ENCODE data around the gene GATD1. TPM values are rescaled to one million over a fixed set of nuclear protein-coding genes. Genes with fewer than 3 reads are reported as not detected.

Gene GATD1
- polyA plus RNA-seq, 2 of the 4 experiments (the other 2 are of a cell fraction) = 14.5 to 43.1 TPM

DNA sequence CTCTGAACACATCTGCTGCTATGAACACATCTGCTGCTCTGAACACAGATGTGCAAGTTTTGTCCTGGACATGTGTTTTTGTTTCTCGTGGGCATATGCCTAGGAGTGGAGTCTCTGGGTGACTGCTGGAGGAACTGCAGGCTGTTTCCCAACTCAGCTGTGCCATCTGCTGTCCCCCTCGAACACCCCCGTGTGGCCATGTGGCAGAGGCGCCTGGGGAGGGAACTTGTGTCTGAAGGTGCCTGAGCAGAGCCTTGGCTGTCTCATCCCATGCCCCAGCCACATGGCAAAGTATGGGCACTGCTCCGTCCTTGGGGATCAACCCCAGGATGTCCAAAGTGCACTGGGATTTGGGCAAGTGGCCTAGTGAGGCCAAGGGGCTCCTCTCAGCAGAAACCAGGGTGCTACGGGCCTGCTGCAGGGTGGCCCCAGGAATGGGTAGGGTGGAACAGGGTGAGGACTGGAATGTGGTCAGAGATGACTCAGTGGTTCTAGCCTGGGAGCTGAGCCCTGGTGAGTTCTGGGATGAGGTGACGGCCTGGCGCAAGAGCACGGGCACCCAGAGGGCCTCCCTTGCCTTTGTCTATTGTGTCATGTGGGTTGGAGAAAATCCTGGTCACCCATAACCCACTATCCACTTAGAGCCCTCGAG is 14.7 kb downstream of the GATD1 start (continued):
- TF ChIP-seq USF2 (IDR thresholded peaks at IDR 0.05) (no peak), BHLHE40 (IDR thresholded peaks at IDR 0.05; ENCODE audit: low read depth, low read length) (no peak), SREBF2 (IDR thresholded peaks at IDR 0.05) (no peak), RARB (CRISPR knock-in tag; IDR thresholded peaks at IDR 0.05) (no peak), RNF2 (IDR thresholded peaks at IDR 0.05; ENCODE audit: borderline replicate concordance, low read depth) (no peak), RCOR1 (IDR thresholded peaks at IDR 0.05; ENCODE audit: low read depth, low read length) (no peak), ELK1 (IDR thresholded peaks at IDR 0.05; ENCODE audit: low read depth, low read length) (no peak), NR3C1 (IDR thresholded peaks at IDR 0.05) (no peak), ZFP36 (IDR thresholded peaks at IDR 0.05; ENCODE audit: borderline replicate concordance, partially characterized antibody) (no peak), HOXA7 (CRISPR knock-in tag; IDR thresholded peaks at IDR 0.05) (no peak), SMC3 (IDR thresholded peaks at IDR 0.05) (peak; percentile 23; the same call in 1 of the 3 replicates), HDAC2 (IDR thresholded peaks at IDR 0.05) (no peak), EP300 (IDR thresholded peaks at IDR 0.05) (no peak), HEYL (CRISPR knock-in tag; IDR thresholded peaks at IDR 0.05) (no peak), CBX8 (IDR thresholded peaks at IDR 0.05) (no peak), CHD4 (IDR thresholded peaks at IDR 0.05; ENCODE audit: borderline replicate concordance) (no peak), HMGXB4 (CRISPR knock-in tag; IDR thresholded peaks at IDR 0.05; ENCODE audit: borderline replicate concordance) (no peak), CEBPB (IDR thresholded peaks at IDR 0.05) (peak in 1 of 2 experiments; percentile 22; a peak in 1 of 4 replicates), MAFK (IDR thresholded peaks at IDR 0.05; ENCODE audit: partially characterized antibody) (no peak), JUNB (IDR thresholded peaks at IDR 0.05) (no peak), RFX5 (IDR thresholded peaks at IDR 0.05) (no peak), NPAS2 (CRISPR knock-in tag; IDR thresholded peaks at IDR 0.05; ENCODE audit: borderline replicate concordance) (no peak), MYC (IDR thresholded peaks at IDR 0.05; ENCODE audit: borderline replicate concordance, low read length) (no peak), GATA3 (IDR thresholded peaks at IDR 0.05; ENCODE audit: borderline replicate concordance) (no peak), MAZ (IDR thresholded peaks at IDR 0.05; ENCODE audit: borderline replicate concordance, low read depth, low read length) (no peak), ZSCAN20 (CRISPR knock-in tag; IDR thresholded peaks at IDR 0.05) (no peak), EHMT2 (IDR thresholded peaks at IDR 0.05; ENCODE audit: low read depth) (no peak), NFE2L2 (conservative IDR thresholded peaks at IDR 0.05; ENCODE audit: low read length) (no peak), CHD2 (IDR thresholded peaks at IDR 0.05; ENCODE audit: low read length, partially characterized antibody) (no peak), BCL3 (IDR thresholded peaks at IDR 0.05) (no peak), CBX2 (IDR thresholded peaks at IDR 0.05; ENCODE audit: borderline replicate concordance, low read depth) (no peak), JUN (IDR thresholded peaks at IDR 0.05) (peak in 1 of 2 experiments; percentile 18; a peak in 2 of 5 replicates)
- TF ChIP-seq, protein P1, sequence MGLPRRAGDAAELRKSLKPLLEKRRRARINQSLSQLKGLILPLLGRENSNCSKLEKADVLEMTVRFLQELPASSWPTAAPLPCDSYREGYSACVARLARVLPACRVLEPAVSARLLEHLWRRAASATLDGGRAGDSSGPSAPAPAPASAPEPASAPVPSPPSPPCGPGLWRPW (IDR thresholded peaks at IDR 0.05) = no peak
- TF ChIP-seq, protein P2, sequence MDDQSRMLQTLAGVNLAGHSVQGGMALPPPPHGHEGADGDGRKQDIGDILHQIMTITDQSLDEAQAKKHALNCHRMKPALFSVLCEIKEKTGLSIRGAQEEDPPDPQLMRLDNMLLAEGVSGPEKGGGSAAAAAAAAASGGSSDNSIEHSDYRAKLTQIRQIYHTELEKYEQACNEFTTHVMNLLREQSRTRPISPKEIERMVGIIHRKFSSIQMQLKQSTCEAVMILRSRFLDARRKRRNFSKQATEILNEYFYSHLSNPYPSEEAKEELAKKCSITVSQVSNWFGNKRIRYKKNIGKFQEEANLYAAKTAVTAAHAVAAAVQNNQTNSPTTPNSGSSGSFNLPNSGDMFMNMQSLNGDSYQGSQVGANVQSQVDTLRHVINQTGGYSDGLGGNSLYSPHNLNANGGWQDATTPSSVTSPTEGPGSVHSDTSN (IDR thresholded peaks at IDR 0.05) = peak; percentile 70
- TF ChIP-seq, protein P3, sequence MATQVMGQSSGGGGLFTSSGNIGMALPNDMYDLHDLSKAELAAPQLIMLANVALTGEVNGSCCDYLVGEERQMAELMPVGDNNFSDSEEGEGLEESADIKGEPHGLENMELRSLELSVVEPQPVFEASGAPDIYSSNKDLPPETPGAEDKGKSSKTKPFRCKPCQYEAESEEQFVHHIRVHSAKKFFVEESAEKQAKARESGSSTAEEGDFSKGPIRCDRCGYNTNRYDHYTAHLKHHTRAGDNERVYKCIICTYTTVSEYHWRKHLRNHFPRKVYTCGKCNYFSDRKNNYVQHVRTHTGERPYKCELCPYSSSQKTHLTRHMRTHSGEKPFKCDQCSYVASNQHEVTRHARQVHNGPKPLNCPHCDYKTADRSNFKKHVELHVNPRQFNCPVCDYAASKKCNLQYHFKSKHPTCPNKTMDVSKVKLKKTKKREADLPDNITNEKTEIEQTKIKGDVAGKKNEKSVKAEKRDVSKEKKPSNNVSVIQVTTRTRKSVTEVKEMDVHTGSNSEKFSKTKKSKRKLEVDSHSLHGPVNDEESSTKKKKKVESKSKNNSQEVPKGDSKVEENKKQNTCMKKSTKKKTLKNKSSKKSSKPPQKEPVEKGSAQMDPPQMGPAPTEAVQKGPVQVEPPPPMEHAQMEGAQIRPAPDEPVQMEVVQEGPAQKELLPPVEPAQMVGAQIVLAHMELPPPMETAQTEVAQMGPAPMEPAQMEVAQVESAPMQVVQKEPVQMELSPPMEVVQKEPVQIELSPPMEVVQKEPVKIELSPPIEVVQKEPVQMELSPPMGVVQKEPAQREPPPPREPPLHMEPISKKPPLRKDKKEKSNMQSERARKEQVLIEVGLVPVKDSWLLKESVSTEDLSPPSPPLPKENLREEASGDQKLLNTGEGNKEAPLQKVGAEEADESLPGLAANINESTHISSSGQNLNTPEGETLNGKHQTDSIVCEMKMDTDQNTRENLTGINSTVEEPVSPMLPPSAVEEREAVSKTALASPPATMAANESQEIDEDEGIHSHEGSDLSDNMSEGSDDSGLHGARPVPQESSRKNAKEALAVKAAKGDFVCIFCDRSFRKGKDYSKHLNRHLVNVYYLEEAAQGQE (IDR thresholded peaks at IDR 0.05) = no peak

Data from A549 (cell line).